NCI-H446 treated with DMSO at 0.1 percent for 48 hours (cell line): Measurements from ENCODE around the gene PTPRA.
"Not testable (repeated sequence)": the region's sequence is repeated elsewhere in the genome, so short reads cannot be mapped to it uniquely, and the experiment has no call there.

Experiments used
- DNase-seq: peaks from one replicate; lab custom pipeline; 2025; lab: John Stamatoyannopoulos, UW

Gene PTPRA

DNA sequence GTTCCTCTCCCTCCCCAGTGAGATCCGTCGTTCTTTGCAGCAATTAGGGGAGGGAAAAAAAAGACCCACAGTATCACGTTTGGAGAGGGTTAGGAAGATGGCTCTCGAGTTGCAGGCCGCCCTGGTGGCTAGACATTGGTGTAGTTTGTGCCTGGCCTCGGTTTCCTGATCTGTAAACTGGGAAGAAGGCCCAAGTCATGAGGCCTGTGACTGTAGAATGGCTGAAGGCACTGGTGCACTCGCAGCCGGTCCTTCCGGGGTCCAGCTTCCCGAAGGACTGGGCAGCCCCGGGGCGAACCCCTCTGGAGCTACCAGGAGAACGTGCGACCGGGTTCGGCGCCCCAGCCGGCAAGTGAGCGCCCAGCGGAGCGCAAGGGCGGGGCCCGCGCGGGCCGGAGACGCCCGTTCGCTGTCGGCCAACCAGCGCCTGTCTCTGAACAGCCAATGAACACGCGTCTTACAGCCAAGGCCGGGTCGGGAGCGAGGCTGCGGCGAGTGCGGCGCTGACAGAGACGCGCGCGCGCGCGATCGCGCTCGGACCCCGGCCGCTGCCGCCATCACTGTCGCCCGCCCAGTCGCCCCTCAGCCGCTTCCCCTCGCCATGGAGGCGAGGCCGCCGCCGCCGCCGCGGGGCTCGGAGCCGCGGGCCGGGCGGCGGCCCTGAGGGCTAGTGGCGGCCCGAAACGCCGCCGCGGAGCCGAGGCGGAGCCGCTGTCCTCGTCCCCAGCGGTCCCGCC is at the start of gene PTPRA:
Gene PTPRA, plus strand, starts transcription at position 472 of the 737 bp plus-strand sequence. CDS start 90,797 bp downstream, outside the sequence.
- DNase-seq, result peak; percentile 80

- DNase-seq, result no peak
These were observed 47.5 kb upstream of the PTPRA start for GRCh38 chr20:2825761-2826160.

GRCh38 chr20:2826655-2827054 is 46.6 kb upstream of the PTPRA start:
- no peak for DNase-seq

DNA sequence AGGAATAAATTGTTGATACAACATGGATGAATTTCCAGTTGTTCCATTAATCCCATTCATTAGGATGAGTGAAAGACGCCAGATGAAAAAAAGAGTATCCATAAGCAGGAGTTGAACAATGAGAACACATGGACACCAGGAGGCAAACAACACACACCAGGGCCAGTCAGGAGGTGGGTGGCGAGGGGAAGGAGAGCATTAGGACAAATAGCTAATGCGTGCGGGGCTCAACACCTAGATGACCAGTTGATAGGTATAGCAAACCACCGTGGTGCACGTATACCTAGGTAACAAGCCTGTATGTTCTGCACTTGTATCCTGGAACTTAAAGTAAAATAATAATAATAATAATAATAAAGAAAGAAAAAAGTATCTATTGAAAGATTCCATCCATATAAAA is 43.9 kb upstream of the PTPRA start:
- no peak for DNase-seq

GRCh38 chr20:2831206-2831605 is 42.1 kb upstream of the PTPRA start:
- not testable (repeated sequence) for DNase-seq

- DNase-seq, result no peak
These were observed 39.5 kb upstream of the PTPRA start for GRCh38 chr20:2833761-2834160.

DNA sequence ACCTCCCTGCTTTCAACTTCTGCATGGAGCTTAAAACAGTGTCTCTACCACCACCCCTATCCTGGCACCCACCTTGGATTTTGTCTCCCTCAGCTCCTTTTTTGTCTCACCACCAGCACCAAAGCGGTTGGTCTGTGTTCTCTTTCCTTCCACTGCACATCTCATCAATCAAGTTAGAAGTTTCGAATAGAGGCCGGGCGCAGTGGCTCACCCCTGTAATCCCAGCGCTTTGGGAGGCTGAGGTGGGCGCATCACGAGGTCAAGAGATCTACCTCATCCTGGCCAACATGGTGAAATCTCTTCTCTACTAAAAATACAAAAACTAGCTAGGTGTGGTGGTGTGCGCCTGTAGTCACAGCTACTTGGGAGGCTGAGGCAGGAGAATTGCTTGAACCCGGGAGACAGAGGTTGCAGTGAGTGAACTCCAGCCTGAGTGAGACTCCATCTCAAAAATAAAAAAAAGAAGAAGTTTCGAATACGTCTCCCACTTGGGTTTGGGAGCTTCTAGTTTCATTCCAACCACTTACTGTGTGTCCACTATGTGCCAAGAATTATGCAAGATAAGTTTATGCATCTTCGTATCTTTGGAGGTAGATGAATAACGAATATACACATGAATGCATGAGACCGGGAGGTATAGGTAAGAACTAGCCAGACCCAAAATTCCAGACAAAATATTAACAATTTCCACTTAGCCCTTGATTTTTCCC is 38.7 kb upstream of the PTPRA start:
- no peak for DNase-seq

- DNase-seq, result no peak
These were observed 37.9 kb upstream of the PTPRA start for GRCh38 chr20:2835331-2835796.

- DNase-seq, result no peak
These were observed 37.2 kb upstream of the PTPRA start for GRCh38 chr20:2836035-2836434.

DNA sequence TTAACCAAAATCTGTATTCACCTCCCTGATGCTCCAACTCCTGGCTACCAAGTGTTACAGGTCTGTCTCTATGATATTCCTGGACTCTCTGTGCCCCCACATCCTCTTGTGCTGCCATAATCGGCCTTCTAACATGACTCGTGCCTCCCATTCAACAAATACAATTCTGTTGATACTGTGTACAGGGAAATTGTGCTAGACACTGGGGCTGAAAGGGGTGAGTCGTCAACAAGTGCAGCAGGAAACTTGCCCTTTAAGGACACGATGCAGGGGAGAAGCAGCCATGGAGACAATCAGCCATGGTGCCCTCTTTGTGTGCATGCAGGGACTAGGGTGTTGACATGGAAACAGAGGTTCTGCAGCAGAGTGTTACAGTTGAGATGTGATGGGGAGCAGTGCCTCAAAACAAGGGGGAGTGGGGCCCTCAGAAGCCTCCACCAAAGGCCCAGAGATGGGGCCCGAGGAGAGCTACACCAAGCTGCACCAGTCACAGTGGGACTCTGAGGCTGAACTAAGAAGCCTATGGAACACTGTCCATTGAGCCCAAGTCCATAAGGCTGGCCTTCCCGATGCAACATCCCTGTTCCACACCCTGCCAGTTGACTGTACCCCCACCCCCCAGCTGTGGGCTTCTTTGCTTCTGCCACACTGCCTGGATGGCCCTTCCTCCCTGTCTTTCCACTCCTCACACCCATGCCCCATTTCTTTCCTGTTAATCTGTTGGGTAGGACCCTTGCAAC is 35.9 kb upstream of the PTPRA start:
- no peak for DNase-seq

DNA sequence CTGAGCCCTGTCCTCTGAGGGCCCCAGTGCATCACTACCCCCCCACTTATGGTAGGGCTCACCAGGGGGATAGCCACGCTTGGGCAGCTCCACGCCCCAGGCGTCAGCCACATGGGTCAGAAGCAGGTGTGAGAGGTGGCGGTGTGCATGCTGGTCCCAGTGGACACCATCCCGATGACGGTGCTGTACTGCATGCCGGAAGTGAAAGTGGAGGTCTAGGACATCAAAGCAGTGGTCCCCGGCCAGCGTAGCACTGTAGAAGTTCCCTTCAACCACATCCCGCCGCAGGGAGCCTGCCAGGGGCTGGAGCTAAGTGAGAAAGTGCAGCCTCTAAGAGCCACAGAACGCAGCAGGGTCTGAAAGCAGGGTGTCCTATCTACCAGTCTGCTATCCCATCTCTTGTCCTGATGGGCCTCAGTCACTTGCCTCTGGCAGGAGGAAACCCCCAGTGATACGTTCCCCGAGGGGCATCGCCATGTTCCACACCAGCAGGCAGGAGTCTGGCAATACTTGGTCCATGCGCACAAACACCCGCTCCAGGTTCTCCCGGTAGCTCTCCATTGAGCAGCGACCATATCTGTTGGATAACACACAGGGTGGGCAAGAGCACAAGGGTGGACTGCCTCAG is 35.0 kb upstream of the PTPRA start:
- no peak for DNase-seq

DNA sequence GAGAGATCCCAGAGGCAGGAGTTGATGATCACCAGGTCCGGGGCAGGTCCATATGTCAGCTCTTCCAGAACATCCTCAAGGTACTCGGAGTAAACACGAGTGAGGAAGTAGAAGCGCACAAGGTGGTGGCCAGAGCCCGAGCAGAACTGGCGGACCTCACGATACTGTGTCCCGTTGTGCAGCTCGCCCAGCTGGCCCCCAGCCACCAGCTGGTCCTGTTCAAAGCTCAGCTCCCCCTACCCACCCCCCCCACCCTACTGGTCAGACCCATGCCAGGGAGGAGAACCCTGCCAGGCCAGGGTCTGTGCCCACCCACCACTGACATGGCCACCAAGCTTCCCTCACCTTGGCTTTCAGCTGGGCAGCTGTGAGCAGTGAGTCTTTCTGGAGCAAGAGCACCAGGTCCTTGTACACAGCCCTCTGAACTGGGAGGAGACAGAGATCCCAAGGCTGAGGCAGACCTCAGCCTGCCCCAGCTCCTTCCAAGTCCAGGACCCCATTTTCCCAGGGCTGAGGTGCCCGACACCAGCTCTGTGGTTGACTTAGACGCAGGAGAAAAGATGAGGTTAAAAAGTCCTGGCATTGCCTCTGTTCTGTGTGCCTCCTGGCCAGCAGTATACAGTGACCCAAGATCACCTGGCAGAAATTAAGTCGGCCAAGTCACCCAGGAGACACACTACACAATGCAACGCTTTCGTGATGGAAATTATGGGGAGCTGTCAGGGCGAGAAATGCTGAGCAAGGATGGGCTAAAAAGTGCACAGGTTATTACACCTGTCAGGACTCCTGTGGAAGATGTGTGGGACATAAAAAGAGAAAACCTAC is 34.2 kb upstream of the PTPRA start:
- DNase-seq, result no peak

GRCh38 chr20:2839732-2840137 is 33.5 kb upstream of the PTPRA start:
- DNase-seq, result no peak

- peak; percentile 63 for DNase-seq
These were observed 32.9 kb upstream of the PTPRA start, which contains the start of the genes PCED1A and VPS16 for GRCh38 chr20:2840138-2840966. TSS of gene PCED1A (minus strand) at chr20:2840655. CDS start at chr20:2839912, 743 bp downstream. TSS of gene VPS16 (plus strand) at chr20:2840745. CDS start at chr20:2840775, 30 bp downstream.

- DNase-seq, result no peak
These were observed 32.2 kb upstream of the PTPRA start for GRCh38 chr20:2840967-2841531.

- no peak for DNase-seq
These were observed 27.7 kb upstream of the PTPRA start for GRCh38 chr20:2845607-2846006.

DNA sequence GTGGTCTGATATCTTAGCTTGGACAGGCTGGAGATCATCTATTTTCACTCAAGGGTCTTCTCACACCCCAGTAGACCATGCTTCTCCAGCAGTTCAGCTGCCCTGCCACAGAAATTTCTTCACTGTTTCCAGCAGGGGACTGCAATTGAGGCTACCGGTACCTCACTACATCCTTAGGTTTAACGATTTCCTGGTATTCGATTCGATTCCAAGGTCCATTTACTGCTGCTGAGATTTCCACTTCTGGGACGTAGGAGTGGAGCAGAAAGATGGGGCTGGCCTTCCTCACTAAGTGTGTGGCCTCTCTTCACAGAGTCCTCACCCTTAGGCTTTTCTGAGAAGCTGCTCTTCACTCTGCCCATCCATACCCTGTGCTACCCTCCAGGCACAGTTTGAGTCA is 26.6 kb upstream of the PTPRA start:
- DNase-seq, result no peak

- DNase-seq, result no peak
These were observed 25.5 kb upstream of the PTPRA start for GRCh38 chr20:2847802-2848201.

GRCh38 chr20:2849529-2849928 is 23.8 kb upstream of the PTPRA start:
- DNase-seq, result no peak

GRCh38 chr20:2851086-2851485 is 22.2 kb upstream of the PTPRA start:
- no peak for DNase-seq
